ENCODE measurements around the gene BYSL. TPM values are rescaled to one million over a fixed set of nuclear protein-coding genes. Genes with fewer than 3 reads are reported as not detected.

BYSL gene
- polyA plus RNA-seq, 1 donor from 2014 or later: 19.8 TPM

- Histone ChIP-seq H3K4me3 (ENCODE audit: low read length) (no peak overlapping the region), H4K20me1 (ENCODE audit: insufficient read depth) (no peaks in the 10 kb centered on the region), H3K27me3 (ENCODE audit: insufficient read depth, low read depth, low read length) (no peaks in the 10 kb centered on the region), H3K36me3 (ENCODE audit: insufficient read depth, low read length) (peaks cover 6% of the 10 kb centered on the region), H3K27ac (ENCODE audit: low read length) (no peak overlapping the region), H3K9me2 (ENCODE audit: insufficient read depth, low read length) (no peaks in the 10 kb centered on the region), H3K4me2 (ENCODE audit: low read length) (no peak overlapping the region), H2AFZ (ENCODE audit: low read depth, low read length) (no peak overlapping the region), H3K79me2 (replicated peaks; ENCODE audit: insufficient read depth, low read length) (peaks cover 48% of the 10 kb centered on the region), H3K9ac (ENCODE audit: low read length) (no peak overlapping the region), H3F3A (ENCODE audit: insufficient read depth, low read length, poor library complexity, severe bottlenecking) (no peaks in the 10 kb centered on the region), H3K9me3 (ENCODE audit: low read length) (no peaks in the 10 kb centered on the region)
- TF ChIP-seq TAF1 (IDR thresholded peaks at IDR 0.05; ENCODE audit: low read depth): no peak
- TF ChIP-seq RAD21 (conservative IDR thresholded peaks at IDR 0.05): no peak
- TF ChIP-seq POLR2AphosphoS5 (IDR thresholded peaks at IDR 0.05): no peak
- TF ChIP-seq EZH2 (IDR thresholded peaks at IDR 0.05; ENCODE audit: borderline replicate concordance, insufficient read depth, low read length, poor library complexity, severe bottlenecking): no peak
- no peak for TF ChIP-seq SMC3 (conservative IDR thresholded peaks at IDR 0.05; ENCODE audit: poor library complexity)
- no peak for TF ChIP-seq EP300 (conservative IDR thresholded peaks at IDR 0.05; ENCODE audit: poor library complexity, severe bottlenecking)
- no peak for TF ChIP-seq MXI1 (conservative IDR thresholded peaks at IDR 0.05; ENCODE audit: poor library complexity, severe bottlenecking)
- no peak for TF ChIP-seq CTCF (IDR thresholded peaks at IDR 0.05; ENCODE audit: poor library complexity, severe bottlenecking)
- no peak for TF ChIP-seq REST (IDR thresholded peaks at IDR 0.05; ENCODE audit: borderline replicate concordance)
These were observed 36.3 kb upstream of the BYSL start for GRCh38 chr6:41884957-41885356.

GRCh38 chr6:41885930-41886329 is 35.4 kb upstream of the BYSL start:
- Histone ChIP-seq H3K9me3 (ENCODE audit: low read length) (no peaks in the 10 kb centered on the region), H3K9ac (ENCODE audit: low read length) (no peak overlapping the region), H3K79me2 (replicated peaks; ENCODE audit: insufficient read depth, low read length) (peaks cover 52% of the 10 kb centered on the region), H2AFZ (ENCODE audit: low read depth, low read length) (no peak overlapping the region), H4K20me1 (ENCODE audit: insufficient read depth) (no peaks in the 10 kb centered on the region), H3K9me2 (ENCODE audit: insufficient read depth, low read length) (no peaks in the 10 kb centered on the region), H3F3A (ENCODE audit: insufficient read depth, low read length, poor library complexity, severe bottlenecking) (no peaks in the 10 kb centered on the region), H3K27me3 (ENCODE audit: insufficient read depth, low read depth, low read length) (no peaks in the 10 kb centered on the region), H3K27ac (ENCODE audit: low read length) (no peak overlapping the region), H3K36me3 (ENCODE audit: insufficient read depth, low read length) (peaks cover 6% of the 10 kb centered on the region), H3K4me2 (ENCODE audit: low read length) (no peak overlapping the region), H3K4me3 (ENCODE audit: low read length) (no peak overlapping the region)
- no peak for TF ChIP-seq REST (IDR thresholded peaks at IDR 0.05; ENCODE audit: borderline replicate concordance)
- no peak for TF ChIP-seq TAF1 (IDR thresholded peaks at IDR 0.05; ENCODE audit: low read depth)
- no peak for TF ChIP-seq MXI1 (conservative IDR thresholded peaks at IDR 0.05; ENCODE audit: poor library complexity, severe bottlenecking)
- TF ChIP-seq CTCF (IDR thresholded peaks at IDR 0.05; ENCODE audit: poor library complexity, severe bottlenecking): no peak
- no peak for TF ChIP-seq SMC3 (conservative IDR thresholded peaks at IDR 0.05; ENCODE audit: poor library complexity)
- no peak for TF ChIP-seq EZH2 (IDR thresholded peaks at IDR 0.05; ENCODE audit: borderline replicate concordance, insufficient read depth, low read length, poor library complexity, severe bottlenecking)
- no peak for TF ChIP-seq RAD21 (conservative IDR thresholded peaks at IDR 0.05)
- no peak for TF ChIP-seq EP300 (conservative IDR thresholded peaks at IDR 0.05; ENCODE audit: poor library complexity, severe bottlenecking)
